ENCODE results near the gene BORCS5. TPM values are rescaled to one million over a fixed set of nuclear protein-coding genes. Genes with fewer than 3 reads are reported as not detected.

Gene BORCS5
- total RNA-seq, 4 donors from 2014 or later: 7.6 to 20.4 (median 10.0) TPM

DNA sequence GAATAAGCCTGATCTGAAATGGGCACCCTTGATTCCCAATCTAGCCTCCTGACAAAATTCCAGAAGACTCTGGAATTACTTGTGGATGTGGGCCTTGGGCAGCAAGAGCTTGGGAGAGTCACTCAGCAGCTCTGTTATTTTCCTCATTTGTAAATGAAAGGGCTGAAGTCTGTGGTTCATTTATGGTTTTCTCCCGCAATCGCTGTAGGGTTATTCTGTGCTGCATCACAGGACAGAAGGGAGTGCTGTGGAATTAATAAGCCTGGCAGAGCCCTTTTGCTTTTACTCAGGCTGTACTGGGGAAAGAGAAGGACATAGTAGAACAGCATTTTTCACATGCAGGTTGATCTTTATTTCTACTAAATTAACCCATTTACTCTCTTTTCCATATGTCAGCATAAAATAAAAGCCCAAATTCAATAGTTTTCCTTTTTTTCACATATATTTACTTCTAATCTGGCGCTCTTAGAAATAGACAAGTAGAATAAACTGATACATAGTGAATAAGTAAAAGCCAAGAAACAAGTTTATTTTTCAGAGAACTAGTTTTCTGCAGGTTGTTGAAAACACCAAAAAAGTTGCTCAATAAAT is 156.6 kb downstream of the BORCS5 start:
- no peaks in the 10 kb centered on the region for H3K9me3 ChIP-seq
- TF ChIP-seq CTCF (IDR thresholded peaks at IDR 0.05): no peak
- no peak for TF ChIP-seq POLR2A (IDR thresholded peaks at IDR 0.05)
- H3K36me3 ChIP-seq: peaks cover 0 to 44% (median 0%) of the 10 kb centered on the region in 3 donors
- intact Hi-C loops (cut with DNase I): no loop called here
- DNase-seq: no peak
- 89 to 98% methylated on average over 3 of the region's 3 CpGs for WGBS, 2 donors
- H3K4me1 ChIP-seq: peaks cover 0 to 10% (median 0%) of the 10 kb centered on the region in 3 donors
- no peak overlapping the region for H3K4me3 ChIP-seq
- no peak overlapping the region for H3K27ac ChIP-seq
- no peaks in the 10 kb centered on the region for H3K27me3 ChIP-seq

- H3K27ac ChIP-seq: no peak overlapping the region
Measured at GRCh38 chr12:12518464-12518845, 161.6 kb downstream of the BORCS5 start.

GRCh38 chr12:12518919-12519318 is 162.0 kb downstream of the BORCS5 start:
- DNase-seq: no peak
- H3K4me3 ChIP-seq: no peak overlapping the region
- TF ChIP-seq POLR2A (IDR thresholded peaks at IDR 0.05) (no peak), CTCF (IDR thresholded peaks at IDR 0.05) (no peak)
- H3K4me1 ChIP-seq: peaks cover 0 to 8% (median 0%) of the 10 kb centered on the region in 3 donors
- peaks cover 0 to 62% (median 0%) of the 10 kb centered on the region in 3 donors for H3K36me3 ChIP-seq
- no peak overlapping the region for H3K27ac ChIP-seq
- 61 to 62% methylated on average over 4 of the region's 4 CpGs for WGBS, 2 donors
- intact Hi-C loops (cut with DNase I): no loop called here
- no peaks in the 10 kb centered on the region for H3K9me3 ChIP-seq
- H3K27me3 ChIP-seq: no peaks in the 10 kb centered on the region

More at GRCh38 chr12:12518464-12518845, 161.6 kb downstream of the BORCS5 start:
- Histone ChIP-seq H3K9me3 (no peaks in the 10 kb centered on the region), H3K4me1 (peaks cover 0 to 7% (median 0%) of the 10 kb centered on the region in 3 donors), H3K27me3 (no peaks in the 10 kb centered on the region), H3K36me3 (peaks cover 0 to 62% (median 0%) of the 10 kb centered on the region in 3 donors), H3K4me3 (no peak overlapping the region)
- no peak for TF ChIP-seq CTCF (IDR thresholded peaks at IDR 0.05)
- TF ChIP-seq POLR2A (IDR thresholded peaks at IDR 0.05): no peak
- DNase-seq: no peak
- 93 to 94% methylated on average over 3 of the region's 3 CpGs for WGBS, 2 donors
- intact Hi-C loops (cut with DNase I): no loop called here

Other genes with a start within 250 kb of the BORCS5 start
- gene LRP6, start 90.0 kb upstream of the BORCS5 start, total RNA-seq: 10 to 100 TPM in 1 of 4 donors, 1 to 10 TPM in 3; 4.3 to 18.7 (median 9.0) TPM
- 10 to 100 TPM; 22.5 to 59.0 (median 47.7) TPM for gene MANSC1, start 6.8 kb upstream of the BORCS5 start, total RNA-seq
- gene DUSP16, start 205.8 kb downstream of the BORCS5 start, total RNA-seq: 10 to 100 TPM; 15.6 to 27.9 (median 16.5) TPM